ENCODE data around the gene SLC27A6.

Gene SLC27A6

GRCh38 chr5:128956164-128956563 lies 9.1 kb upstream of the SLC27A6 start:
- TF ChIP-seq POLR2A (IDR thresholded peaks at IDR 0.05; ENCODE audit: low read depth, low read length): no peak
- no peak for TF ChIP-seq POU2F2 (IDR thresholded peaks at IDR 0.05; ENCODE audit: low read depth, low read length)
- no peak for TF ChIP-seq TAF1 (IDR thresholded peaks at IDR 0.05; ENCODE audit: low read depth, low read length)
- TF ChIP-seq PAX5 (IDR thresholded peaks at IDR 0.05; ENCODE audit: insufficient read depth, low read length, severe bottlenecking): no peak
- TF ChIP-seq POLR2AphosphoS5 (IDR thresholded peaks at IDR 0.05; ENCODE audit: low read depth, low read length): no peak
- TF ChIP-seq SPI1 (IDR thresholded peaks at IDR 0.05; ENCODE audit: low read depth, low read length): no peak
- FAIRE-seq: no peak

GRCh38 chr5:128962211-128962610 lies 3.1 kb upstream of the SLC27A6 start:
- no peak for TF ChIP-seq PAX5 (IDR thresholded peaks at IDR 0.05; ENCODE audit: insufficient read depth, low read length, severe bottlenecking)
- no peak for TF ChIP-seq TAF1 (IDR thresholded peaks at IDR 0.05; ENCODE audit: low read depth, low read length)
- TF ChIP-seq POLR2AphosphoS5 (IDR thresholded peaks at IDR 0.05; ENCODE audit: low read depth, low read length): no peak
- no peak for TF ChIP-seq POLR2A (IDR thresholded peaks at IDR 0.05; ENCODE audit: low read depth, low read length)
- no peak for TF ChIP-seq SPI1 (IDR thresholded peaks at IDR 0.05; ENCODE audit: low read depth, low read length)
- TF ChIP-seq POU2F2 (IDR thresholded peaks at IDR 0.05; ENCODE audit: low read depth, low read length): no peak
- FAIRE-seq (no peak), DNase-seq (ENCODE audit: insufficient read length, low spot score) (no peak)

More at GRCh38 chr5:128956164-128956563, 9.1 kb upstream of the SLC27A6 start:
- no peak for DNase-seq (ENCODE audit: insufficient read length, low spot score)

DNA sequence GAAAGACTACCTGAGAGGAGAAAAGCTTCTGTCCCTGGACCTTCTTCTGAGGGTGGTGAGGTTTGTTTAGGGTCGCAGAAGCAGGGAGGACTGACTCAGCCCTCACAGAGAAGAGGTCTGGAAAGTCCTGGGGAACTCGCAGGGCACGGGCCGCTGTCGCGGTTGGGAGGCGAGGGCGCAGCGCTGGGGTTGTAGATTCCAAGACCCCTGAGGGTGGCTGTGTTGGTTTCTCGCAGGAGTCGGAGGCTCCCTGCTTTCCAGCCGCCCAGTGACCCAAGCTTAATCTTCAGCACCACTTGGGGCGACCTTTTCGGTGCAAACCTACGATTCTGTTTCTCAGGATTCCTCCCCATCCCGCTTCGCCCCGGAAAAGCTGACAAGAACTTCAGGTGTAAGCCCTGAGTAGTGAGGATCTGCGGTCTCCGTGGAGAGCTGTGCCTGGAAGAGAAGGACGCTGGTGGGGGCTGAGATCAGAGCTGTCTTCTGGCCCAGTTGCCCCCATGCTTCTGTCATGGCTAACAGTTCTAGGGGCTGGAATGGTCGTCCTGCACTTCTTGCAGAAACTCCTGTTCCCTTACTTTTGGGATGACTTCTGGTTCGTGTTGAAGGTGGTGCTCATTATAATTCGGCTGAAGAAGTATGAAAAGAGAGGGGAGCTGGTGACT lies 482 bp downstream of the SLC27A6 start:
- no peak for FAIRE-seq
- DNase-seq (ENCODE audit: insufficient read length, low spot score): no peak
- TF ChIP-seq PAX5 (IDR thresholded peaks at IDR 0.05; ENCODE audit: insufficient read depth, low read length, severe bottlenecking) (no peak), POLR2AphosphoS5 (IDR thresholded peaks at IDR 0.05; ENCODE audit: low read depth, low read length) (no peak), POU2F2 (IDR thresholded peaks at IDR 0.05; ENCODE audit: low read depth, low read length) (no peak), TAF1 (IDR thresholded peaks at IDR 0.05; ENCODE audit: low read depth, low read length) (no peak), POLR2A (IDR thresholded peaks at IDR 0.05; ENCODE audit: low read depth, low read length) (no peak), SPI1 (IDR thresholded peaks at IDR 0.05; ENCODE audit: low read depth, low read length) (no peak)

DNA sequence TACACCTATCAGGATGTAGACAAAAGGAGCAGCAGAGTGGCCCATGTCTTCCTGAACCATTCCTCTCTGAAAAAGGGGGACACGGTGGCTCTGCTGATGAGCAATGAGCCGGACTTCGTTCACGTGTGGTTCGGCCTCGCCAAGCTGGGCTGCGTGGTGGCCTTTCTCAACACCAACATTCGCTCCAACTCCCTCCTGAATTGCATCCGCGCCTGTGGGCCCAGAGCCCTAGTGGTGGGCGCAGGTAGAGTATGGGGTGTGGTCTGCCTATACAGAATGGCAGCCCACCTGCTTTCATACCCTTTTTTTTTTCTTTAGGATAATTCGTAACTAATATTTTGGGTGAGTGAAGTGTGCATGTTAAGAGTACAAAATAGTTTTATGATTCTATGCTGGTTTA lies 1.1 kb downstream of the SLC27A6 start:
- no peak for FAIRE-seq
- TF ChIP-seq POLR2A (IDR thresholded peaks at IDR 0.05; ENCODE audit: low read depth, low read length) (no peak), POLR2AphosphoS5 (IDR thresholded peaks at IDR 0.05; ENCODE audit: low read depth, low read length) (no peak), TAF1 (IDR thresholded peaks at IDR 0.05; ENCODE audit: low read depth, low read length) (no peak), PAX5 (IDR thresholded peaks at IDR 0.05; ENCODE audit: insufficient read depth, low read length, severe bottlenecking) (no peak), SPI1 (IDR thresholded peaks at IDR 0.05; ENCODE audit: low read depth, low read length) (no peak)
- DNase-seq (ENCODE audit: insufficient read length, low spot score): no peak

DNA sequence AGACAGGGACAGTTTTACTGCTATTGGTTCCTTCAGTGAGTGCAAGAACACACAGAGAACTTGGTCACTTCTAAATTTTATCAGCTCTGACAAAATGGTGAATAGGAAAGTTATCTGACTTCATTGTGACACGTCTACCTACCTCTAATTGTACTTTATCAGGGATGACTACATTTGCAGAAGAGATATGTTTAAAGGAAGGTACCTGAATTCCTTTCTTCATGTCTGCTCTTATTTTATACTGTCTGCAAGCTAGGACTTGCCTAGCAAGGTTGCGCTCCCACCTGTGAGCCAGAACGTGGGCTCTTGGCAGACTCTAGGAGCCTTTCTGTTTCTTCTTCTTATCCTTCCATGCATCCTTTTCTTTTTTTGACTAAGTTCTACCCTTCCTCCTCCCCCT lies 1.6 kb downstream of the SLC27A6 start:
- TF ChIP-seq TAF1 (IDR thresholded peaks at IDR 0.05; ENCODE audit: low read depth, low read length) (no peak), SPI1 (IDR thresholded peaks at IDR 0.05; ENCODE audit: low read depth, low read length) (no peak)
- FAIRE-seq (no peak), DNase-seq (ENCODE audit: insufficient read length, low spot score) (no peak)

- DNase-seq (ENCODE audit: insufficient read length, low spot score) (no peak), FAIRE-seq (no peak)
- TF ChIP-seq PAX5 (IDR thresholded peaks at IDR 0.05; ENCODE audit: insufficient read depth, low read length, severe bottlenecking) (no peak), SPI1 (IDR thresholded peaks at IDR 0.05; ENCODE audit: low read depth, low read length) (no peak), POU2F2 (IDR thresholded peaks at IDR 0.05; ENCODE audit: low read depth, low read length) (no peak), POLR2AphosphoS5 (IDR thresholded peaks at IDR 0.05; ENCODE audit: low read depth, low read length) (no peak), TAF1 (IDR thresholded peaks at IDR 0.05; ENCODE audit: low read depth, low read length) (no peak), POLR2A (IDR thresholded peaks at IDR 0.05; ENCODE audit: low read depth, low read length) (no peak)
These were observed 8.0 kb downstream of the SLC27A6 start for GRCh38 chr5:128973244-128973643.

GRCh38 chr5:128974567-128974966 lies 9.3 kb downstream of the SLC27A6 start:
- no peak for DNase-seq (ENCODE audit: insufficient read length, low spot score)
- no peak for FAIRE-seq
- TF ChIP-seq TAF1 (IDR thresholded peaks at IDR 0.05; ENCODE audit: low read depth, low read length): no peak

GRCh38 chr5:128979761-128980160 lies 14.5 kb downstream of the SLC27A6 start:
- DNase-seq (ENCODE audit: insufficient read length, low spot score) (no peak), FAIRE-seq (no peak)
- TF ChIP-seq PAX5 (IDR thresholded peaks at IDR 0.05; ENCODE audit: insufficient read depth, low read length, severe bottlenecking) (no peak), POLR2A (IDR thresholded peaks at IDR 0.05; ENCODE audit: low read depth, low read length) (no peak), POU2F2 (IDR thresholded peaks at IDR 0.05; ENCODE audit: low read depth, low read length) (no peak), TAF1 (IDR thresholded peaks at IDR 0.05; ENCODE audit: low read depth, low read length) (no peak), POLR2AphosphoS5 (IDR thresholded peaks at IDR 0.05; ENCODE audit: low read depth, low read length) (no peak), SPI1 (IDR thresholded peaks at IDR 0.05; ENCODE audit: low read depth, low read length) (no peak)

GRCh38 chr5:128980917-128981316 lies 15.6 kb downstream of the SLC27A6 start:
- FAIRE-seq: no peak
- TF ChIP-seq POLR2A (IDR thresholded peaks at IDR 0.05; ENCODE audit: low read depth, low read length) (no peak), TAF1 (IDR thresholded peaks at IDR 0.05; ENCODE audit: low read depth, low read length) (no peak), SPI1 (IDR thresholded peaks at IDR 0.05; ENCODE audit: low read depth, low read length) (no peak), PAX5 (IDR thresholded peaks at IDR 0.05; ENCODE audit: insufficient read depth, low read length, severe bottlenecking) (no peak), POLR2AphosphoS5 (IDR thresholded peaks at IDR 0.05; ENCODE audit: low read depth, low read length) (no peak), POU2F2 (IDR thresholded peaks at IDR 0.05; ENCODE audit: low read depth, low read length) (no peak)
- DNase-seq (ENCODE audit: insufficient read length, low spot score): no peak

DNA sequence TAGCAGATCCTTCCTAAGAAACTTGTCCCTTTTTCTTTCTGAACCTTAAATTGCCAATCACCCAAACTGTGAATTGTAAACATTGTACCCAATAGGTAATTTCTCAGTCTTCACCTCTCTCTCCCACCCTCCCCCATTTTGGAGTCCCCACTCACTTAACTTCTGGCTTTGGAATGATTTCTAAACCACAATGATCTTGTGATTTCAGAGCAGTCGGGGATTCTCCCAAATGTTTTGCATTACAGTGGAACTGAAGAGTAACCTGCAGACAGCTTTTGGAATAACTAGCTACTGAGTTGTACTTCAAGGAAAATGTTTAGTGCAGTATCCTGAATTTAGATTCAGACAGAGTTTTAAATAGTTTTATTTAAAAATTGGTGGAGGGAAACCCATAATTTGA lies 19.2 kb downstream of the SLC27A6 start:
- TF ChIP-seq PAX5 (IDR thresholded peaks at IDR 0.05; ENCODE audit: insufficient read depth, low read length, severe bottlenecking) (no peak), SPI1 (IDR thresholded peaks at IDR 0.05; ENCODE audit: low read depth, low read length) (no peak), POU2F2 (IDR thresholded peaks at IDR 0.05; ENCODE audit: low read depth, low read length) (no peak), POLR2A (IDR thresholded peaks at IDR 0.05; ENCODE audit: low read depth, low read length) (no peak), POLR2AphosphoS5 (IDR thresholded peaks at IDR 0.05; ENCODE audit: low read depth, low read length) (no peak)
- DNase-seq (ENCODE audit: insufficient read length, low spot score) (no peak), FAIRE-seq (no peak)

Measured in GM12891 (cell line).